G401 (cell line): ENCODE data around the gene UCP2. TPM values are rescaled to one million over a fixed set of nuclear protein-coding genes. Genes with fewer than 3 reads are reported as not detected.

Experiments
- DNase-seq: peaks from one replicate; pipeline ENCODE4 v3.0.0-alpha.2; 2015; ENCODE audit warnings: low spot score
- in situ Hi-C: cut with HindIII; loops from 2 replicates; pipeline ENCODE4 v1.10.0; 2016; ENCODE audit warnings: low sequenced_read_pairs, mixed read lengths
- total RNA-seq: library from RNA; depleted of rRNA; stranded (reverse); fragments of >200 nt; shearing (Covaris generic); gene quantifications from 2 replicates; pipeline ENCODE4 v1.2.3, GENCODE V29; 2014; rRNA removed

Gene UCP2
- total RNA-seq = 61.2 and 80.1 TPM in 2 replicates

DNA sequence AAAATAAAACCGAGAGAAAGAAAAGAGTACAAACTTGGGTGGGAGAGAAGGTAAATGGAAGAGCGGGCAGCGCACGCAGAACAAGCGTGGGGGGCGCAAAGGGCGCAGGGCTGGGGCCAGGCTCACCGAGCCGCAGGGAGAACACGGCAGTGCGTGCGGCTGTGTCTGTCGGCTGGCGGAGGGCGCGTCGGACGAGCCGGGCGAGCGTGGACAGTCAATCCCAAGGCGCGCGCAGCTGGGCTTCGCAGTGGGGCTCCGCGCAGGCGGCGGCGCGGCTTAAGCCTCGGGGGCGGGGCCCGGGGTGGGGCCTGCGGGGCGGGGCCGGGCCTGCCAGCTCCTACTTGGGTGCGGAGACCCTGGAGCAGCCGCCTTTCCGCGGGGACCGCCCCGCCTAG lies at the start of gene UCP2:
Gene UCP2, minus strand, starts transcription at position 249 of the 395 bp plus-strand sequence. CDS start 4,465 bp downstream, outside the sequence.
- no peak for DNase-seq
- in situ Hi-C loops = no loop called here

DNA sequence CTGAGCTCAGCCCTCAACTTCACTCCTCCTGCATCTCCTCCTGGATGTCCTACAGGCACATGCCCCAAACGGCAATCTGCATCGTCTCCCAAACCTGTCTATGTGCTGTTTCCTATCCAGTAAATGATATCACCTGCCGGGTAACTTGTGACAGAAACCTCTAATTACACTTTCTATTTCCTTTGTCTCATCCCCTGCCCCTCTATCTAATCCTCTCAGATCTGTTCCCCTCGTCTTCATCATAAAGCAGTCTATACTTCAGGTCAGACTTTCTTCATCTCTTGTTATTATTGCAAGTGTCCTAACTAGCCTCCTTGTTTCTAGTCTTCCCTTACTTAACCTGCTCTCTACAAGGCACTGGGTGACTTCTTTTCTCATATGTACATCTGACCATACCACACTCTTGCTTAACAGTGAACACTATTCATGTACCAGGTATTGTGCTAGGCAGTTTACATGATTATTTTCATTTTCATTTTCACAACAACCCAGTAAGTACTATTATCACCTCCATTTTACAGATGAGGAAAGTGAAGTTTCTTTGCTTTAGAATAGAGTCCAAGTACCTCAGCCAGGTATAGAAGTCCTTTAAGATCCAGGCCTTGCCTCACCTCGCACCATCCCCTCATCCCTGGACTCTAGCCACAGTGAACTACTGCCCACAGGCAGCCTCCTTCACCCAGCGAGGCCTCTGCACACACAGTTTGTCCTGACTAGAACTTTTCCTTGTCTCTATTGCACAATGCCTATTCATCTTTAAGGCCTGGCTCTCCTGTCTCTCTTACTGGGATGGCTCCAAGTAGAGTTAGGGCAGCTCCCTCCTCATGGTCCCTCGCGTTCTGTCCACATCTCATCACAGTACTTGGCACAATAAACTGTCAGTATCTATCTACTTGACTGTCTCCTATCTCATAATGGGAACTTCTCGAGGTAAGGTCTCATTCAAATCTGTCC lies 48.4 kb upstream of the UCP2 start:
- in situ Hi-C loops = no loop called here
- no peak for DNase-seq

DNA sequence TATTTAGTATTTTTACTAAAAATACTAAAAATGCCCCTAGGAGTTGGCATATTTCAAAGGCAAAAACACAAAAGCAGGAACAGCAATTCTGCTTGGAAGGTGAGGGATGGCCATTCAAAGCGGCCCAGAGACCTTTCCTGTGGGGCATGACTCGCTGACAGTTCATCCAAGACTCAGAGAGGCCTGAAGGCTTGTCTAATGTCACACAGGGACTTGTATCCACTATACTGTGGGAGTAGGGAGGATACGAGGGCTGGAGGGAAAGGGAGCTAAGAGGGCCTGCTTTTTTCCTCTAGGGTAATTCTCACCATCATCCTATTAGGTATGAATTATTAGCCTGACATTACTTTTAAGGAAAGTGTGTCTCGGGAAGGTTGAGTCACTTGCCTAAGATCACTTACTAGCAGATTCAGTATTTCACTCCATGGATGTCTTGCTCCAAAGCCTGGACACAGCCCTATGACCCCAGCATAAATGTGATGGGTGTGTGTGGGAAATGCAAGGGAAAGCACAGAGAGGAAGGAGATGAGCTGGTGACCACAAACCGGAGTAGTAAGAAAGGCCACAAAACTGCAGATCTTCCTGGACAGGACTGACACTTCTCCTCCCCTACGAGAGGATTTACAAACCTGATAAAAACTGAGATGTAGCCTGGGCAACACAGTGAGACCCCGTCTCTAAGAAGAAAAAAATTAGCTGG lies 43.0 kb upstream of the UCP2 start:
- in situ Hi-C loops = no loop called here
- DNase-seq = no peak

GRCh38 chr11:74024261-74025029 lies 41.8 kb upstream of the UCP2 start:
- DNase-seq = peak; percentile 8
- in situ Hi-C loops = no loop called here

DNA sequence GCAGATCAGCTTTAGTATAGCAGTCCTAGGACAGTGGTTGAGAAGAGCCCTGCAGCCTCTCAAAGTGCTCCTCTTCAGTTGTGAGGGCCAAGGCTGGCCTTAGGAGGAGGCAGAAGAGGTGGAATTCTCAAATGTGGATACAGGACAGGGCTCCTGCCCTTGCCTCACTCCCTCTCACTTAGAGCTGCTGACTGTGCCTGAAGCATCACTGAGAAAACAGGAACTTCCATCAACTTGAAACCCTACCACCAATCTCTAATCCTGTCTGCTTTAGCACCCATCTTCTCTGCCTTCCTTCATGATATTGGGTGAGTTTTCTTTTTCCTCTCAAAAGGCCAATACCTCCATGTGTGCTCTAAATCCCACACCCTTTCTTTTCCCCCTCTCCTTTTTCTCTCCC lies 40.6 kb upstream of the UCP2 start:
- no peak for DNase-seq
- in situ Hi-C loops = no loop called here

- DNase-seq = no peak
- in situ Hi-C loops = no loop called here
These were observed 39.9 kb upstream of the UCP2 start for GRCh38 chr11:74022546-74022945.

GRCh38 chr11:74021998-74022397 lies 39.4 kb upstream of the UCP2 start:
- DNase-seq = no peak

GRCh38 chr11:74020539-74020938 lies 37.9 kb upstream of the UCP2 start:
- no peak for DNase-seq

More at GRCh38 chr11:74021998-74022397, 39.4 kb upstream of the UCP2 start:
- in situ Hi-C loops = no loop called here

DNA sequence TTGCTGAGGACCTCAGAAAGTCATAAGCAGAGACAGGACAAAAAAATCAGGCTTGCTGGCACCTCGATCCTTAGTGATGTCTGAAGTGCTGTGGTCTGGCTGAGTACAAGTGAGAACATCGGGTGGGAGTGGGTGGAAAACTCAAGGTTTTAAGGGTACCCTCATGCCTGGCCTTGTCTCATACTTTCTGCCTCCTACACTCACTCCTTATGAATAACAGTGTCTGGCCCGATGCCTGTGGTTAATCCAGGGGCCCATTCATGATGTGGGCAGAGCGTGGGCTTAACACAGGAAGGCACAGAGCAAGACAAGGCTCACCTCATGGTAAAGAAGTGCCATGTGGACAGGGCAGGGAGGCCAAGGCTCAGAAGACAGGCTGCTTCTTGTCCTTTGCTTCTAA lies 37.2 kb upstream of the UCP2 start:
- DNase-seq = no peak
- in situ Hi-C loops = no loop called here

More at GRCh38 chr11:74020539-74020938, 37.9 kb upstream of the UCP2 start:
- in situ Hi-C loops = no loop called here

DNA sequence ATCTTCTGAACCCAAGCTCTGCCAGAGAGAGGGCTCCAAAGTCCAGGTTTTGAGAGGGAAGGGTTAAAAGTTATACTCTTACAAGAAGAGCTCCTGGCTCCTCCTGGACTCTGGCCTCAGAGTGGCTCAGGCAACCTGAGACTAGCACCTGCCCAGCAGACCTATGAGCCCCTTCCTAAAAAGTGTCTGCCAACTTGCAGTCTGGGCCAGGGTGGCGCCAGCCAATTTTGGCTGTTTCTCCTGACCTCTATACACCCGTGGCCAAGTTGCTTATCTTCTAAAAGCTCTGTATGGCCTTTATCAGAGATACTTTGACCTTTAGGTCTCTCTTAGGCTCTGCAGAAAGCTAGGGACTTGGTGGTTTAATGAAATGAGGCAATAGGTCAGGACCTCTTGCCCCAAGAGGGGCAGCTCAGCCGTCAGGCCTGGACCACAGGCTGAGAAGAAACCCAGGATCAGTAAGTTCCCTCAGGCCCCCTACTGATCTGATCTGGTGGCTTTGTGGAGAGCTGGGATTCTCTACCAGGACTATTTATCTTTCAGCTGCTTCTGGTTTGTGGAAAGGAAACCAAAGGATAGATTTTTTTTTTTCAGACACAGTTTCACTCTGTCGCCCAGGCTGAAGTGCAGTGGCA lies 36.6 kb upstream of the UCP2 start:
- in situ Hi-C loops = no loop called here
- DNase-seq = no peak

DNA sequence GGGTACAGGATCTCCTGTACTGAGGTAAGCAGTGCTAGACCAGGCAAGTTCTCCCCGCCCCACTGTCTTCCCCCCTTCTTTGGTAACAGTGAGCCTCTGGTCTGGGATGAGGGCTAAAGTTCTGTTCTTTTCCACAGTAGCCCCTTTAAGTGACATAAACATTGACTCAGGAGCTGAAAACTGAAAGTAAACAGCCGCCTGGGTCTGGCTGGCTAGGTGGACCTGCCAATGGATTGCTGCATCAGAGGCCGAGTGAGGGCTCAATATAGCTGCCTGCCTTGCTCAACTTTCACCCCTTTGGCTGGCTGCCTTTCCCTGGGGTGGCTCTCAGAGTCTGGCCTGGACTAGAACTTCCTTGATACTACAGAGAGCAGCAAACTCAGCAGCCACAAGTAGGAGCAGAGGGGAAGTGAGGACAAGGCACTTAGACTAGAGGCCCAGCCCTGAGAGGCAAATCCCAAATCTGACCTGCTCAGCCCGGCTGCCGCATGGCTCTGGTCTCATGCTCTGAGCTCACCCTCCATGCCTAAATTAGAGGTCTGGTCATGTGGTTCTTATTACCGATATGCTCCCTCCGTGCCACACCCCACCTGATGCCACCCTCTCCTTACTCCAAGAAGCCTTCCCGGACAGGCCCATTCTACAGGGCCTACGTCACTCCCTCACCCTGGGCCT lies 35.8 kb upstream of the UCP2 start:
- peak; percentile 17 for DNase-seq
- in situ Hi-C loops = no loop called here

DNA sequence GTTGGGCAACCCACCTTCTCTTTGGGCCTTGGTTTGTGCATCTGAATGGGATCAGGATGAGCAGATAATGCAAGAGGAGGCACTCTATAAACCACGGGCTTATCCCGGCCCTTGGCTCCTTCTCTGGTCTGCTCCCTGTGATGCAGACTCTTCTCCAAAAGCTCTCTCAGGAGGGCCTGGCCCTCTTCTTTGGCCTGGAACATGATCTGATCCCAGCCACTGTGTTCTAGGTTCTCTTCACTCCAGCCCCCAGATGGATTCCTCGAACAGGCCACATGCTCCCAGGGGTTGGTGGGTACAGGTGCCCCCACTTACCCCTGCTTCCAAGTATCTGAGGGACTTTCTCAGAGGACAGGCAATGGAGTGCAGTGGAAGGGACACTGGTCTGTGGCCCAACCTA lies 35.0 kb upstream of the UCP2 start:
- no peak for DNase-seq
- in situ Hi-C loops = no loop called here

GRCh38 chr11:74015919-74016684 lies 33.5 kb upstream of the UCP2 start:
- no peak for DNase-seq
- in situ Hi-C loops = no loop called here

- in situ Hi-C loops = no loop called here
- no peak for DNase-seq
These were observed 32.2 kb upstream of the UCP2 start for GRCh38 chr11:74014880-74015279.

GRCh38 chr11:74013141-74013540 lies 30.5 kb upstream of the UCP2 start:
- in situ Hi-C loops = no loop called here
- no peak for DNase-seq

- in situ Hi-C loops = no loop called here
- DNase-seq = no peak
These were observed 29.6 kb upstream of the UCP2 start for GRCh38 chr11:74012074-74012809.

DNA sequence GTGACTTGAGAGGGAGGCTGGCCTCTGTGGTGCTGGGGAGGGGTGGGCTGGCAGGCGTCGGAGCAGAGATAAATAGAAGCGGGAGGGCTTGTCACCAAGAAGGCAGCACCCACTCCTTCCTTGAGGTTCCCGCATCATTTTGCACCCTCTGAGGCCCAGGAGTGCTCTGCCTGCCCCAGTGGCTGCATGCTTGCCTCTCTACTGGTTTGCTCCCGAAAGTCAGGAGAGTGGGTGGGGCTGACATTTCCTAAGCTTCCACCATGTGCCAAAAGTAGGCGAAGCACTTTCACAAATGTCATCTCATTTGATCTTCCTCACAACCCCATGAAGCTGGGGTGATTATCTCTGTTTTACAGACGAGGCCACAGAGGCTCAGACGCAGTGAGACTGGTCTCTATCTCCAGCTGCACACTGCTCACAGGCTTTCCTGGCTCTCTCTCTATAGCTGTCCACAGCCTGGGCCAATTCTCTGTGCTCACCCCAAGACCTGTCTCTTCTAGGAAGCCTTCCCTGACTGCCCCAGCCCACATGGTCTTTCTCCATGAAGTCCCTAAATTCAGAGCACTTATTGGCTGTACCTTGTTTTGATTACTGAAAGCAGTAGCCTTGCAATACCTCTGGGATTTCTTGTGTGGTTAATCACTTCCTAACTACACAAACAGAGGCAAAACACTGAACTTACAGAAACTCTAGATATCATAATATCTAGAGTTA lies 28.9 kb upstream of the UCP2 start:
- no peak for DNase-seq
- in situ Hi-C loops = no loop called here
